ELF-1 (cell line): ENCODE measurements around the gene CBARP.

Experiments used
- DNase-seq: peaks from one replicate; pipeline ENCODE4 v3.0.0-alpha.2; 2016; ENCODE audit warnings: low read depth, low spot score

The CBARP gene

GRCh38 chr19:1275260-1275975, 37.6 kb upstream of the CBARP start, which contains the start of gene FAM174C:
FAM174C (plus strand) TSS chr19:1275530; CDS start chr19:1275550, 20 bp downstream.
- DNase-seq, result peak; percentile 98

- peak; percentile 50 for DNase-seq
Observed at GRCh38 chr19:1274852-1275259, 37.1 kb upstream of the CBARP start.

GRCh38 chr19:1274081-1274851, 36.5 kb upstream of the CBARP start:
- peak; percentile 62 for DNase-seq

GRCh38 chr19:1273263-1274041, 35.6 kb upstream of the CBARP start:
- DNase-seq, result no peak

GRCh38 chr19:1272423-1273262, 34.8 kb upstream of the CBARP start:
- no peak for DNase-seq

GRCh38 chr19:1271528-1272422, 34.0 kb upstream of the CBARP start:
- no peak for DNase-seq

GRCh38 chr19:1270854-1271527, 33.2 kb upstream of the CBARP start:
- no peak for DNase-seq

- DNase-seq, result no peak
Observed at GRCh38 chr19:1270213-1270853, 32.5 kb upstream of the CBARP start.

- peak; percentile 88 for DNase-seq
Observed at GRCh38 chr19:1269478-1270212, 31.8 kb upstream of the CBARP start.

GRCh38 chr19:1269065-1269477, 31.3 kb upstream of the CBARP start, which contains the start of gene CIRBP:
CIRBP (plus strand) TSS chr19:1269332; CDS start chr19:1270934, 1,602 bp downstream.
- DNase-seq, result peak; percentile 99

- no peak for DNase-seq
Observed at GRCh38 chr19:1268226-1269064, 30.6 kb upstream of the CBARP start.

- no peak for DNase-seq
Observed at GRCh38 chr19:1267477-1268225, 29.8 kb upstream of the CBARP start.

- DNase-seq, result peak; percentile 79
Observed at GRCh38 chr19:1266916-1267476, 29.2 kb upstream of the CBARP start.

GRCh38 chr19:1266129-1266915, 28.5 kb upstream of the CBARP start:
- DNase-seq, result peak; percentile 88

- DNase-seq, result no peak
Observed at GRCh38 chr19:1265615-1266128, 27.9 kb upstream of the CBARP start.
